HG03135 (cell line): ENCODE measurements around the gene SNCG.

Experiments used
- ATAC-seq: cut with Tn5 transposase; IDR thresholded peaks from one replicate; pipeline ENCODE4 v1.9.1; 2021; ENCODE audit warnings: mild to moderate bottlenecking, moderate library complexity; ENCODE audit not compliant: unreplicated experiment

SNCG gene

DNA sequence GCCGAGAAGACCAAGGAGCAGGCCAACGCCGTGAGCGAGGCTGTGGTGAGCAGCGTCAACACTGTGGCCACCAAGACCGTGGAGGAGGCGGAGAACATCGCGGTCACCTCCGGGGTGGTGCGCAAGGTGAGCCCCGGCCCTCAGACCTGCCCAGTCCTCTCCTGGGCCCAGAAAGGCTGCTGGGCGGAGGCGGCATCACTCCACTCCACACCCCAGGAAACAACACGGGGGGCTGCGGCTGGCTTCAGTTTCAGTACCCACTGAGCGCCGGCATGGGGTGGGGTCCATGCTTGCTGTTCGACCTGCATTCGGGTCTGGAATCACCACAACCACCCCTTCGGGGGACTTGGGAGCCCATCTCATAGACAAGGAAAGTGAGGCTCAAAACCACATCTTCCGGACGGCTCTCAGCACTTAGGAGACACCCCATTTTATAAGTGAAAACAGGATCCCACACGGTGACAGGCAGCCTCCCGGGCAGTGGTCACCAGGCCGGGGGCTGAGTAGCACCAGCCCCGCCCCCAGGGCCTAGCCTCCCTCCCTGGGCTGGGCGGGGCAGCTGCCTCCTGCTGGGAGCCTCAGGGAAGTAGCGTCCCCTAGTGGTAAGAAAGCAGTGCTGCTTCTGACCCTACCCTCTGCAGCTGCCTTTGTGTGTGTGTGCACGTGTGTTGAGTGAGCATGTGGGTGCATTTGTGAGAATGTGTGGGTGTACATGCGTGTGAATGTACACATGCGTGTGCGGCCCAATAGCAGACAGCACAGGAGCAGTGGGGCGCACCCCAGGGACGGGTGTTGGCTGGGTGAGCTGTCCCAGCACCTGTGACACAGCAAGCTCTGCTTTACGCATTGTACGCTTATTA, 1.8 kb downstream of the SNCG start:
- peak; percentile 56 for ATAC-seq

GRCh38 chr10:86960863-86961434, 2.5 kb downstream of the SNCG start:
- no peak for ATAC-seq

- ATAC-seq = no peak
Observed at GRCh38 chr10:86961481-86962091, 3.2 kb downstream of the SNCG start.

GRCh38 chr10:86962136-86962980, 4.0 kb downstream of the SNCG start:
- ATAC-seq = no peak

GRCh38 chr10:86962981-86963310, 4.5 kb downstream of the SNCG start:
- no peak for ATAC-seq

GRCh38 chr10:86963341-86963919, 5.0 kb downstream of the SNCG start:
- no peak for ATAC-seq

DNA sequence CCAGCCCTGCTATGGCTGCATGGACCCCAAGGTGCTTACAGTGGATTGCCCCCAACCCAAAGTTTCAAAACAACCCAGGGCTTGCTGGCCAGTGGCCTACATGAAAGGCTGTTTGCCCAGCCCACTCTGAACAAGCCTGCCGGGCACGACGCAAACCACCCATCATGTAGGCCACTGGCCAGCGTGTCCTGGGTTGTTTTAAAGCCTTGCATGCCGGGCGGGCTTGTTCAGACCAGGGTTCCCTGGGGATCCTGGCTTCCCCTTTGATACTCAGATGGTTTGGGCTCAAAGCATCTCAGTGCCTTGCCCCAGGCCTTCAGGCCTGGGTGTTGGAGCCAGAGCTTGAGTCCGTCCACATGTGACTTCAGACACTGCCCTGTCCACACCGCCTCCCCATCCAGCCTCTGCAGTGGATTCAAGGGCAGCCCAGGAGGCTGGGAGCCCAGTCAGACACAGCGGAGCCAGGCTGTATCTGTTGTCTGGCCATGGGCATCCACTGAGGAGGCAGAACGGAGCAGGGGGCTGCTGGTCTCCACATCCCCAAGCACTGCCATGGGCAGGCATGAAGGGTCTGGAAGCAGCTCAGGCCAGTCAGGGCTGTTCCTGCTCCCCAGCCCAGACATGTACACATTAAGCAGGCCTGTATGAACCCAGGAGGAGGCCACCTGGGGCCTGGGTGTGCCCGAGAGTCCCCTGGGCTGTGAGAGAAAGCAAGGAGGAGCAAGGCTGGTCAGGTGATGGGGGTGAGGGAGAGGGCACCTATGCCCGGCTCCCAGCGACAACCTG, 5.9 kb downstream of the SNCG start:
- ATAC-seq = no peak

GRCh38 chr10:86964847-86965190, 6.4 kb downstream of the SNCG start:
- no peak for ATAC-seq

GRCh38 chr10:86965986-86966654, 7.7 kb downstream of the SNCG start:
- ATAC-seq = no peak

DNA sequence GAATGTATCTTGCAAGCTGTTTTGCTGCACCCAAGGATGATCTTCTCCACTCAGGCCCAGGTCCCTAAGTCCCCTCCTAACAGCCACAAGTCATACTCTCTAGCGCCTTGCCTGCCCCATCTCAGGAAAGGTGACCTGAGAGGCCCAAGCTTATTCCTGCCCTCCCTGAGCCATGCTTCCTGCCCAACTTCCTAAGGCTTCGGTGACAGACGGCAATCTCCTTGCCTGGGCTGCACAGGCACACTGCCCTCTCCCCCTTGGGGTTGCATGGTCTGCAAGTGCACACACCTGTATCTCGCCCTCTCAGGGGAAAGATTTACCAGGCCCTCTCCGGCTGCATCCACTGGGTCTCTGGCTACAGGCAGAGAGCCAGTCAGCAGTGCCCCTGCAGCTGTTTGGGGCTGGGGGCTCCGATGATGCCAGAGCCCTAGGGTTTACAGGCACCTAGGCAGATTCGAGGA, 9.1 kb downstream of the SNCG start:
- ATAC-seq = no peak

DNA sequence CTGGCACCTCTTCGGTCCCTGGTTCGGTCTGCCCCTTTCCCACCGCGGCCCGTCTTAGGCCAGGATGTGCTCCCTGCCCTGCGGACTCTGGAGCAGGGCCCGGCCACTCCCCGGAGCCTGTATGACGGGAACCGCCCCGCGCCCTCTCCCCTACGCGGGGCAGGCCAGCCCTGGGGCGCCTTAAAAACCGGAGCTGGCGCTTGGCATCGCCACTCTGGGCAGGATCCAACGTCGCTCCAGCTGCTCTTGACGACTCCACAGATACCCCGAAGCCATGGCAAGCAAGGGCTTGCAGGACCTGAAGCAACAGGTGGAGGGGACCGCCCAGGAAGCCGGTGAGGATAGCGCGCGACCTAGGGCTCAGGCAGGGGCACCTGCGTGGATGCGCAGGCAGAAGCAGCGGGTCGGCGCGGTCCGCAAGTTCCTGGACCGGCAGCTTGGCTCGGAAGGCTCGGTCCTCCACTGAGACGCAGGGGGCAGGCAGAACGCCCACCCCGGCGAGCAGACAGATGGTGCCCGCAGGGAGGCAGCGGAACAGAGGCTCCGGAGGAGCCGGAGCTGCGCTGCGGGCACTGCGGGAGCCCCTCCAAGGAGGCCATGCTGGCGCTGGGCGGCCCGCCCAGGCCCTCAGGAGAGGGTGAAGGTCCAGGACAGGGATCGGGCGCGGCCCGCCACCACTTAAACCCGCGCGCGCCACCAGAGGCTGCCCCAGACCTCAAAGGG, 10.0 kb downstream of the SNCG start, which contains the start of gene ADIRF:
TSS of gene ADIRF (plus strand) at position 212 of the 723 bp plus-strand sequence. CDS start at position 275, 63 bp downstream.
- ATAC-seq = no peak

- no peak for ATAC-seq
Observed at GRCh38 chr10:86968994-86969355, 10.6 kb downstream of the SNCG start.

GRCh38 chr10:86969421-86970041, 11.1 kb downstream of the SNCG start:
- ATAC-seq = no peak

GRCh38 chr10:86970162-86970981, 12.0 kb downstream of the SNCG start:
- ATAC-seq = no peak

DNA sequence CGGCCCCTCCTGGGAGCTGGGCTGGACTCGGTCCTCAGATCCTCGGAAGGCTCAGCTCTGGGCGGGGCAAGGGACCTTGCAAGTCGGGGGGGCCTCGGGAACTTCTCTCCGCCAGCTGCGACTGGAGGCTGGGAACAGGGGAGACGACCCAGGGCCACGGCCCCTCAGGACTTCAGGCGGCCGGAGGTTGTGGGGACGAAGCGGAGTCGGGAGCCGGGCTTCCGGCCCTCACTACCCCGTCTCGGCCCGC, 12.5 kb downstream of the SNCG start:
- no peak for ATAC-seq

- ATAC-seq = peak; percentile 72
Observed at GRCh38 chr10:86971232-86971991, 13.0 kb downstream of the SNCG start.
